Naive thymus-derived CD8-positive, alpha-beta T cell (primary cell): ENCODE results near the gene ME3. TPM values are rescaled to one million over a fixed set of nuclear protein-coding genes. Genes with fewer than 3 reads are reported as not detected.
A peak's percentile ranks its signal among the peaks of the same experiment; 100 is the strongest.

ENCODE experiments used
- ATAC-seq, 2 donors: fragments of 150-1000 bp; cut with Tn5 transposase in 1 of 2; sonication (Bioruptor Pico), chemical (Tn5 transposase) in 1 of 2; 1 replicate in 1 of 2; 2 replicates in 1 of 2; pipeline ENCODE4 v1.10.0; 2021; ENCODE audit warnings: mild to moderate bottlenecking in 2 of 2, moderate library complexity in 2 of 2
- POLR2A ChIA-PET: fragments of 350-600 bp; sonication (Branson Sonifier 250); formaldehyde crosslinking; loops from one replicate; lab custom pipeline; 2021; ENCODE audit warnings: antibody characterized with exemption; lab: Charles Lee
- DNase-seq, 10 donors: peaks; one replicate each; pipeline versions ENCODE4 v3.0.0 to v3.0.0-alpha.2; 2020 to 2022
- H3K27ac Mint-ChIP-seq, 10 donors: one replicate each; pipeline ENCODE4 v1.8.0; 2020 to 2022; ENCODE audit warnings: mild to moderate bottlenecking in 10 of 10, mixed read lengths in 10 of 10, moderate library complexity in 4 of 10, inconsistent platforms in 1 of 10
- H3K27me3 Mint-ChIP-seq, 5 donors: one replicate each; pipeline ENCODE4 v1.8.0; 2021 to 2022; ENCODE audit warnings: mixed read lengths in 5 of 5
- H3K36me3 Mint-ChIP-seq, 3 donors: one replicate each; pipeline ENCODE4 v1.8.0; 2020 to 2022; ENCODE audit warnings: mixed read lengths in 3 of 3, mild to moderate bottlenecking in 2 of 3, inconsistent platforms in 1 of 3
- H3K4me1 Mint-ChIP-seq, 4 donors: one replicate each; pipeline ENCODE4 v1.8.0; 2021 to 2022; ENCODE audit warnings: mixed read lengths in 4 of 4
- H3K4me3 Mint-ChIP-seq, 10 donors: one replicate each; pipeline ENCODE4 v1.8.0; 2020 to 2022; ENCODE audit warnings: mild to moderate bottlenecking in 10 of 10, mixed read lengths in 10 of 10, moderate library complexity in 6 of 10, inconsistent platforms in 1 of 10
- H3K9me3 Mint-ChIP-seq, 9 donors: one replicate each; pipeline ENCODE4 v1.8.0; 2020 to 2022; ENCODE audit warnings: mixed read lengths in 9 of 9, mild to moderate bottlenecking in 3 of 9, inconsistent platforms in 1 of 9, moderate library complexity in 1 of 9
- polyA plus RNA-seq, 3 donors: library from polyadenylated mRNA; unstranded; fragments of 300-500 nt; fragmentation: Illumina TruSeq; gene quantifications; one replicate each; pipeline ENCODE4 v1.2.3, GENCODE V29; 2021
- total RNA-seq, 8 experiments: library from RNA in 2 of 8; stranded (reverse) in 2 of 8; gene quantifications; one replicate each; pipeline ENCODE4 v1.2.3 and lab custom pipeline; 2021 to 2026

The ME3 gene
- total and polyA plus RNA-seq, 5 experiments from 2014 or later = 0.48 to 2.5 (median 1.1) TPM

DNA sequence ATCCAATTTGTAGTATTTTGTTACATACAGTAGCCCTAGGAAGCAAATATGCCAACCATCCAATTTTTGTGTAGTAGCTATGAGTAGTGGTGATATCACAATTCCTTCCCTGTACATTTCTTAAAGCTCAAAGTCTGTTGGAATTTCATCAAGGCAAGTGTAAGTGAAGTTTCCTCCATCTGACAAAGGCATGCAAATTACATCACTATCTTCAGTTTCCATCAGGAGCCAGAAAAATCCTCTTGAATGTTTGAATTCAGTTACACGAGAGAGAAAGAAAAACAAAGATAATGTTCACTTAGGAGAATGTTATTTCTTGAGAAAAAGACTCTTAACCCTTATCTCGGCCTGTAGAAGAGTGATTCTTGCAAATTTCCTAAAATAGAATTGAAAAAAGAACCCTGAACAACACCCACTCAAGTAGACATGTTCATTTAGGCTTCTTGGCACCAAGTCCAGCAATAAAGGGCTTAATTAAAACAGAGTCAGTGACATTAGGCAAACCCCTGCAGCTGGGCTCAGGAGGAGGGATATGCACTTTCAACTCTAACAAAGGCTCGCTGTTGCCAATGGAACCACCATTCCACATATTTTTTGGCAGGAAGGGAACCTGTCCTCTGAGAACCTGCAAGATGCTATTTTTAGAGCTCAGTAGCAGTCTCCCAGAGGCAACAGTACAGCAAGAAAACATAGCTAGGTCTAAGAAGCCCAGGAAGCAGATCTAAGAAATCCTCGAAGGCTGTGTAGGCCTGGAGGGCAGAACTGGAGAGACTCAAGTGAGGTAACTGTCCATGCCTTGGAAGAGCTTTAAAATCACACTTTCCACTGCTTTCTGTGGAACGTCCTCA lies 153.1 kb downstream of the ME3 start:
- Mint-ChIP-seq H3K4me3 (no peak overlapping the region), H3K36me3 (peaks cover 0 to 4% (median 0%) of the 10 kb centered on the region in 3 donors), H3K9me3 (peaks cover 0 to 6% (median 3%) of the 10 kb centered on the region in 9 donors), H3K27ac (peak overlapping the region in 1 of 10 donors; percentile 31), H3K4me1 (peaks cover 0 to 6% (median 0%) of the 10 kb centered on the region in 4 donors), H3K27me3 (peaks cover 0 to 14% (median 6%) of the 10 kb centered on the region in 5 donors)
- DNase-seq (no peak), ATAC-seq (no peak)
- POLR2A ChIA-PET = no interaction called here

DNA sequence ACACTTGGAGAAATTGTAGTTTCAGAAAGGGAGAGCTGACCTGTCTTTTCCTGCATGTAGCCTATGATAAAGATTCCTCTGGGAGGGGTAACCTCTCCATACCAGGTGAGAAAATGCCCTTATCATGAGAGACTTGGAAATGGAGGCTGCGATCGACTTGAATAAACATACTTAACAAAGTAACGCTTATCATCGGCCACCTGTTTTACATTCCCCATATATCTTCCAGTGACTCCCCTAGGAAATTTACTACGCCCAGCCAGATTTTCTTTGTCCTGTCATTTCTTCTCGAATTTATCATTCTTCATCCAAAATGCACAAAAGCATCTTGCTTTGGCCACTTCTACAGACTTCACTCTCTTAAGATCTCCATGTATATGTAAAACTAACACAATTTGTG lies 154.2 kb downstream of the ME3 start:
- no peak for DNase-seq
- Mint-ChIP-seq H3K4me3 (no peak overlapping the region), H3K4me1 (peaks cover 0 to 15% (median 0%) of the 10 kb centered on the region in 4 donors), H3K36me3 (no peaks in the 10 kb centered on the region), H3K27me3 (peaks cover 0 to 10% (median 3%) of the 10 kb centered on the region in 5 donors), H3K9me3 (peaks cover 0 to 4% (median 0%) of the 10 kb centered on the region in 9 donors), H3K27ac (no peak overlapping the region)
- ATAC-seq = no peak
- POLR2A ChIA-PET = no interaction called here

DNA sequence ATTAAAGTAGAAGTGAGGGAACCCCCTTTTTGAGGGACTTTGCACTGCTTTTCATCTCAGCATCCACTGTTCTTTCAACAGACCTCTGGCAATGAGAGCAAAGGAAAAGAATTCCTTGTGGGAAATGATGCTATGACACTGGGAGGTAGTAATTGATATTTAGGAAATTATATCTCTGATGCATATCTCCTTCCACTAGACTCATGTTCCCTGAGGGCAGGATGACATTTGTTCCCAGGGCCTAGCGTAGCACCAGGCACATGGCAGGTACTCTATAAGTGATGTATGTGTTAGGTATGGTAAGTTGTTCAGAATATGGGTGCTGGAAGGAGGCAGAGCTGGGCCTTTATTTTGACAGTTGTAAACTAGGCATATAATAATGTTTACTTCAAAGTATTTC lies 154.9 kb downstream of the ME3 start:
- no peak for ATAC-seq

DNA sequence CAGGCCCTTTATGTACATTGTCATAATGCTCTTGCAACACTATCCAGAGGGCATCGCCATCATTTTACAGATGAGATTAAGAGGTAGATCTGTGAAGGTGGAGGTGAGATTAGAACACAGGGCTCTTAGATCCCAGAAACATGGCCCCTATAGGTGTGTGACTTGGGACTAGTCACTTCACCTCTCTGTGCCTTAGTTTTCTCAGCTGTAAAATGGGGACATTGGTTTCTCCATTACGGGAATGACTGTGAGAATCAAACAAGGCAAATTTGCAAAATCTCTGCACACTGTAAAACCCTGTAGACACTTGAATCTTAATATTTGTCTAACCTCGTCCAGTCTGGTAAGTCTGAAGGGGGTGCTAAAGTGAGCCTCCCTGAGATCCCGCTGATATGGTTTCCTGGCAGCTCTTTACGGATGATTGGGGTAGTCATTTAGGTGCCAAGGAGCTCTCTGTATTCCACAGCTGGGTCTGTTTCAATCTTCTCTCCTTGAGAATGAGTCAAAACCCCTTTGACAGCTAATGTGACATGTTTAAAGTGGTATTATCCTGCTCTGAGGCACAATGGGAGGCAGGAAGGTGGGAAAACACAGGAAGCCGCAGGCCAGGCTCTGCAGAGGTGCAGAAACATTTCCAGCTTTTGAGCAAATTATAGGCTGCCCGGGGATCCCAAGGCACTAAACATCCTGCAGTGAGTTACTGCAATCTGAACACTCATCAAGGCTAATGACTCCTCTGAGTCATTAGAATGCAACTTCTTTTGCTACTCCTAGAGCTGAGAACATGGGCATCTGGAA lies 156.9 kb downstream of the ME3 start:
- H3K9me3 Mint-ChIP-seq = no peaks in the 10 kb centered on the region
- no peak for DNase-seq
- POLR2A ChIA-PET = no interaction called here
- H3K4me3 Mint-ChIP-seq = no peak overlapping the region
- no peak overlapping the region for H3K27ac Mint-ChIP-seq
- ATAC-seq = no peak
- peaks cover 0 to 4% (median 0%) of the 10 kb centered on the region in 5 donors for H3K27me3 Mint-ChIP-seq
- no peaks in the 10 kb centered on the region for H3K36me3 Mint-ChIP-seq
- peaks cover 0 to 15% (median 0%) of the 10 kb centered on the region in 4 donors for H3K4me1 Mint-ChIP-seq

More for the DNA sequence above, 154.9 kb downstream of the ME3 start:
- Mint-ChIP-seq H3K9me3 (peaks cover 0 to 3% (median 0%) of the 10 kb centered on the region in 9 donors), H3K4me3 (no peak overlapping the region), H3K27me3 (peaks cover 0 to 6% (median 2%) of the 10 kb centered on the region in 5 donors), H3K36me3 (no peaks in the 10 kb centered on the region), H3K4me1 (peaks cover 0 to 15% (median 0%) of the 10 kb centered on the region in 4 donors), H3K27ac (no peak overlapping the region)
- no peak for DNase-seq
- POLR2A ChIA-PET = no interaction called here

DNA sequence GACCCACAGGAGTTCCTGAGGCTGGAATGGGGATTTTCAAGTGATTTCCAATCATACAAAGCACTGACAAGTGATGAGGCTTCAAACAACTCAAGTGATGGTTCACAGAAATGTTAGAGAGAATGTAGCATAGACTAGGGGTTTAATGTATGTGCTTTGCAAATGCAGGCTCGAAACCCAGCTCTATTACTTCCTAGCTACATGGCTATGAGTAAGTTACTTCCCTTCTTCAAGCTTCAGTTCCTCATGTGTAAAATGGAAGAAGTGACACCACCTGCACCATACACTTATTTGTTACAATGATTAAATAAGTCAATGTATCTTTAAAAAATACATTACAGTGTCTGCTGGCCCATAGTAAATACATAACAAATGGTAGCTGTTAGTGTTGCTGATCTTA lies 158.0 kb downstream of the ME3 start:
- H3K27ac Mint-ChIP-seq = no peak overlapping the region
- H3K9me3 Mint-ChIP-seq = no peaks in the 10 kb centered on the region
- peaks cover 0 to 4% (median 0%) of the 10 kb centered on the region in 5 donors for H3K27me3 Mint-ChIP-seq
- peaks cover 0 to 15% (median 0%) of the 10 kb centered on the region in 4 donors for H3K4me1 Mint-ChIP-seq
- ATAC-seq = no peak
- no peak overlapping the region for H3K4me3 Mint-ChIP-seq
- POLR2A ChIA-PET = no interaction called here
- no peak for DNase-seq
- H3K36me3 Mint-ChIP-seq = no peaks in the 10 kb centered on the region

DNA sequence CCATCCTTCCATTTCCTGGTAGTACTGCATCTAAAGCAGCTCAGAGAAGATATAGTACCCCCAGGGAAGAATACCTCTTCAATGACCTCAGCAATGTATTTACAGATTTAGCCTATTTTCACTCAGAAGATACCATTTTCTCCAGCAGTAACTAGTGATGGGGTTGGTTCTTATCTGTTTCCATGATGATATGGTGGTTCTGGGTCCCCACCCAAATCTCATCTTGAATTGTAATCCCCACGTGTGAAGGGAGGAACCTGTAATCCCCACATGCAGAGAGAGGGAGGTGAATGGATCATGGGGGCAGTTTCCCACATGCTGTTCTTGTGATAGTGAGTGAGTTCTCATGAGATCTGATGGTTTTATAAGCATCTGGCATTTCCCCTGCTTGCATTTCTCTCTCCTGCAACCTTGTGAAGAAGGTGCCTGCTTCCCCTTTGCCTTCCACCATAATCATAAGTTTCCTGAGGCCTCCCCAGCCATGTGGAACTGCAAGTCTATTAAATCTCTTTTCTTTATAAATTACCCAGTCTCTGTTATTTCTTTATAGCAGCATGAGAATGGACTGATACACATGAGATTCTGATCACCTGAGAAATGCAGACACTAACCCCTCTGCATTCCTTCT lies 158.6 kb downstream of the ME3 start:
- H3K27ac Mint-ChIP-seq = no peak overlapping the region
- no peaks in the 10 kb centered on the region for H3K9me3 Mint-ChIP-seq
- no peaks in the 10 kb centered on the region for H3K36me3 Mint-ChIP-seq
- H3K27me3 Mint-ChIP-seq = peaks cover 0 to 4% (median 0%) of the 10 kb centered on the region in 5 donors
- DNase-seq (no peak), ATAC-seq (no peak)
- POLR2A ChIA-PET = no interaction called here
- H3K4me3 Mint-ChIP-seq = no peak overlapping the region
- peaks cover 0 to 15% (median 0%) of the 10 kb centered on the region in 4 donors for H3K4me1 Mint-ChIP-seq

DNA sequence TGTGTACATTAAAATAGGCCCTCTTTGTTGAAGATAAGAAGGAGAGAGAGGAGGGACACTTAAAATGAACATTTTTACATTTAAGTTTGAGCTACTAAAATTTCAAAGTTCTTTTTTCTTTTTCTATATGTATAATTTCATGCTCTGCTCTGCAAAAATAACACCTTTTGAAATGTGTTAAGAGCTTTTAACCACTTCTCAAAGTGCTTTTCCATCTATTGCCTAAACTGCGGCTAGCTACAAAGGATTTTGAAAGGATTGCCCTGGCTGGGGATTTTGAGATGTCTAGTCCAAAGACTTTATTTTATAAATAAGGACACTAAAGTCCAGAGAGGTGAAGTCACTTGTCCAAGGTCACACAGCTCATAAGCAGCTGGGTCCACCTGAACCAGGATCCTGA lies 159.3 kb downstream of the ME3 start:
- H3K36me3 Mint-ChIP-seq = no peaks in the 10 kb centered on the region
- H3K4me3 Mint-ChIP-seq = no peak overlapping the region
- DNase-seq (no peak), ATAC-seq (no peak)
- H3K9me3 Mint-ChIP-seq = no peaks in the 10 kb centered on the region
- no peak overlapping the region for H3K27ac Mint-ChIP-seq
- POLR2A ChIA-PET = no interaction called here
- peaks cover 0 to 15% (median 0%) of the 10 kb centered on the region in 4 donors for H3K4me1 Mint-ChIP-seq
- H3K27me3 Mint-ChIP-seq = no peaks in the 10 kb centered on the region

DNA sequence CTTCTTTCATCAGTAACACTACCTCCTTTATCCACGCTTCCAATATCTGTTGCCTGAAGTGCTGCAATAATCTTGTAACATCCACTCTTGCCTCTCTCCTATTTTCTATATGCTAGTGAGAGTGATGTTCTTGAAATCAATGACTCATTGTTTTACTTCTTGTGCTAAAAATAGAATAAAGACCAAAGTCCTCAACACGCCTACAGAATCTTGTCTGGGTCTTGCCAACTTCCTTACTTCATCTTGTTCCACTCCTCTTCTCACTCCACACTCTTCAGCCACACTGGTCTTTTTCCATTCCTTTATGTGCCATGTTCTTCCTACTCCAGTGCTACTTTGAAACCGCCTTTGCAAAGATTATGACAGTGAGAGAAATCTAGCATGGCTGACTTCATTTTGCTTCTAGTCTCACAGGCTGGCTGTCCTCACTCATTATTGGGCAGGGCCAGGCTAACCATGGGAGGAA lies 161.3 kb downstream of the ME3 start:
- Mint-ChIP-seq H3K9me3 (no peaks in the 10 kb centered on the region), H3K4me3 (no peak overlapping the region), H3K4me1 (peaks cover 0 to 15% (median 0%) of the 10 kb centered on the region in 4 donors), H3K27me3 (no peaks in the 10 kb centered on the region), H3K27ac (no peak overlapping the region), H3K36me3 (no peaks in the 10 kb centered on the region)
- POLR2A ChIA-PET = no interaction called here
- DNase-seq (no peak), ATAC-seq (no peak)

DNA sequence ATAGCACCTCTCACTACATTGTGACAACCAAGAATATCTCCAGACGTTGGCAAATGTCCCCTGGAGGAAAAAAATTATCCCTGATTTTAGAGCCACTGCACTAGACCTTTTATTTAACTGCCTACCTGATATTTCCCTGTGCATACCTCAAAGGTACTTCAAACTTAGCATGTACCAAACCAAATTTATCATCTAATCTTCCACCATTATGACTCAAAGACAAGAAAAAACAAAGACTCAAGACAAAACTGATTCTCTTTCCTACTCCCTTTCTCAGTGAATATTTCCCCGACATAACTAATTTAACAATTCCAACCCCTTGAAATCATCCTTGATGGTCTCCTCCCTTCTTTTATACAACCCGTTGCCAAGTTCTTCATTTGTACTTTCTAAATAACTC lies 161.7 kb downstream of the ME3 start:
- DNase-seq (no peak), ATAC-seq (no peak)
- Mint-ChIP-seq H3K9me3 (no peaks in the 10 kb centered on the region), H3K27me3 (no peaks in the 10 kb centered on the region), H3K36me3 (no peaks in the 10 kb centered on the region), H3K4me1 (peaks cover 0 to 15% (median 0%) of the 10 kb centered on the region in 4 donors), H3K27ac (no peak overlapping the region), H3K4me3 (no peak overlapping the region)
- POLR2A ChIA-PET = no interaction called here

DNA sequence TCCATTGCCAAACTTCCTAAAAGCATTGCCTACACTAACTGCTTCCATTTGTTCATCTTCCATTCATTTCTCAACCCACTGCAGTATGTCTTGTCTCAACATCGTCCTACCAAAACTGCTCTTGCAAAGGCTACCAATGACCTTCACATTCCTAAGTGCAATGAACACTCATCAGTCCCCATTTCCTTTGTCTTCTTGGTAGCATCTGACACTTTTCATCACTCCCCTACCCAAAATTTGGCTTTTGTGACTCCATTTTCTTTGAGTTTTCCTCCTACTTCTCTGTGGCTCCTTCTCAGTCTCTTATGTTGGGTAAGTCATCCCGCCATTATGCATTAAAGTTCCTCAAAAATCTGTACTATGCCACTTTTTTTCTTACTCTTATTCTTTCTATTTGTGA lies 162.3 kb downstream of the ME3 start:
- no peaks in the 10 kb centered on the region for H3K36me3 Mint-ChIP-seq
- no peak overlapping the region for H3K4me3 Mint-ChIP-seq
- H3K27me3 Mint-ChIP-seq = no peaks in the 10 kb centered on the region
- POLR2A ChIA-PET = no interaction called here
- no peaks in the 10 kb centered on the region for H3K9me3 Mint-ChIP-seq
- no peak overlapping the region for H3K27ac Mint-ChIP-seq
- ATAC-seq (no peak), DNase-seq (no peak)
- peaks cover 0 to 15% (median 0%) of the 10 kb centered on the region in 4 donors for H3K4me1 Mint-ChIP-seq

DNA sequence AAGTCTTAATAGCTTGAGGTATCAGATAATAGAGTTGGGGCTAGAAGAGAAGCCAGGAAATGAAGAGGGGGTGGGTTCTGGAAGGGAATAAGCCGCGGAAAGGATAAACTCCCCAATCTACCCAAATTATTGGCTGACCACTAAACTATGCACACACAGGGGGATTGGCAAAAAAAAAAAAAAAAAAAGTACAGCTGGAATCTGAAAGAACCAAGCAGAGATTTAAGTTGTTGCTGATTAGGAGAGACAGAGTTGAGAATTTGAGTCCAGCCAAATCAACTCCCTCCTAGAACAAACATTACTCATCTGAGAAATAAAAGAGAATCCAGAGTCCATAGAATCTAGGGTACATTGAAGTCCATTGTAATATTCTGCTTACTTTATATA lies 162.8 kb downstream of the ME3 start:
- peaks cover 0 to 12% (median 0%) of the 10 kb centered on the region in 4 donors for H3K4me1 Mint-ChIP-seq
- H3K9me3 Mint-ChIP-seq = no peaks in the 10 kb centered on the region
- DNase-seq (no peak), ATAC-seq (no peak)
- H3K27ac Mint-ChIP-seq = no peak overlapping the region
- no peaks in the 10 kb centered on the region for H3K36me3 Mint-ChIP-seq
- no peak overlapping the region for H3K4me3 Mint-ChIP-seq
- POLR2A ChIA-PET = no interaction called here
- no peaks in the 10 kb centered on the region for H3K27me3 Mint-ChIP-seq

DNA sequence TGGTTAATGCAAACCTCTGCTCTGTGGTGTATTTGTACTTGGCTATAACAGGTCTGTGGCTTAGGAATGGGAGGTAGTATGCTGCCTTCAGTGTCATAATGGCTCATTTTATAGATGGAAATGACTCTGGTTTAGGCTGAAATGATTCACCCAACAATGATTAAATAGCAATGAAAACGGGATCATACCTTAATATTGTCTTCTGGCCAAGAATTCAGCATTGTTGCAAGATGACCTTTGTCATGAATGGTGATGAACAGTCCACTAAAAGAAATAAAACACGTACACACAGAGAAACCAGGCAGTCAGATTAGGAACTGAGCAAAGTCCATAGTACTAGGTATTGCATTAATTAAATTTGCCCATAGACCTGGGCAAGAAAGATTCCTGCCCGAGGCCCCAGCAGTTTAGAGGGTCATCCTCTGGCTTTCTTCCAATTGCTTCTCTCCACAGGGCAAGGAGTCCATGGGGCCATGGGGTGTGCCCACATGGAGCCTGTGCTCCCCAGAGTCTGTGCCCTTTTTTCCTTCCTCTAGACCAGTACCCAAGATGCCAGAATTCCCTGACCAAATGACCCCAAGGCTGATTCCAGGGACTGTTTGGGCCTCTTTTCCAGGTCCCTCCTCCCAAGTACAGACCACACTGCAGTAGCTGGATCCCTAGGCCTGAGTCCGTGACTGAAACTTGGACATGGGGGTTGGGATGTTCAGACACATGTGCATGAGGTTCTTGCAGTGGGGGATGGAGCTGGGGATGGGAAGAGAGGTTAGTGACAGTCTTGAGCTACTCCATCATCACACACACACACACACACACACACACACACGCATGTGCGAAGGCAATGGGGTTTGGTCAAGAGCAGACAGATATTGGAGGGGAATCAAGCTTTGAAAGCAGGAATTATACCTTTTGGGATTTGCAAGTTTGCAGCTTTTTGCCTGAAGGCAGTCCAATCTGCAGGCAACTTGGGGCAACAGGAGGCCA lies 163.5 kb downstream of the ME3 start:
- H3K9me3 Mint-ChIP-seq = no peaks in the 10 kb centered on the region
- DNase-seq (no peak), ATAC-seq (no peak)
- H3K27ac Mint-ChIP-seq = no peak overlapping the region
- H3K27me3 Mint-ChIP-seq = no peaks in the 10 kb centered on the region
- POLR2A ChIA-PET = no interaction called here
- H3K4me3 Mint-ChIP-seq = no peak overlapping the region
- peaks cover 0 to 5% (median 0%) of the 10 kb centered on the region in 4 donors for H3K4me1 Mint-ChIP-seq
- no peaks in the 10 kb centered on the region for H3K36me3 Mint-ChIP-seq
